LHCN-M2 (cell line): ENCODE measurements around the gene C2. TPM values are rescaled to one million over a fixed set of nuclear protein-coding genes. Genes with fewer than 3 reads are reported as not detected.
"Not testable (repeated sequence)": the region's sequence is repeated elsewhere in the genome, so short reads cannot be mapped to it uniquely, and the experiment has no call there.

Source experiments
- DNase-seq: peaks from one replicate; pipeline ENCODE4 v3.0.0-alpha.2; 2012; ENCODE audit warnings: low read depth
- total RNA-seq: library from RNA; depleted of rRNA; stranded (reverse); fragments of >200 nt; gene quantifications from 2 replicates; pipeline ENCODE4 v1.2.3, GENCODE V29; 2014

C2 gene
- total RNA-seq, 1 experiment from 2014 or later: 0.86 TPM

DNA sequence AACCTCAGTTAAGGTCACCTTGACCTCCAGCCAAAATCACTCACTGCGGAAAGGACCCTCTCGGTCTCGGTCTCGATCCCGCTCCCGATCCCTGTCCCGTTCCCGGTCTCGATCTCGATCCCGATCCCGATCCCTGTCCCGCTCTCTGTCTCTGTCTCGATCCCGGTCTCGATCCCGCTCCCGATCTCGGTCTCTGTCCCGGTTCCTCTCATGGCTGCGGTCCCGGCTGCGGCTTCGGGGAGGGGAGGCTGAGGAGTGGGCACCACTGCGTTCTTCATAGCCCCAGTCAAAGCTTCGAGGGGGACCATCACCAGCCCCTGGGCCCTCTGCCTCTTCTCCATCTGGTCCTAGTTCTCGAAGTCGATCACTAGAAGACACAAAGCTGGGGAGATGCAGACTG, 27.0 kb downstream of the C2 start:
- no peak for DNase-seq

DNA sequence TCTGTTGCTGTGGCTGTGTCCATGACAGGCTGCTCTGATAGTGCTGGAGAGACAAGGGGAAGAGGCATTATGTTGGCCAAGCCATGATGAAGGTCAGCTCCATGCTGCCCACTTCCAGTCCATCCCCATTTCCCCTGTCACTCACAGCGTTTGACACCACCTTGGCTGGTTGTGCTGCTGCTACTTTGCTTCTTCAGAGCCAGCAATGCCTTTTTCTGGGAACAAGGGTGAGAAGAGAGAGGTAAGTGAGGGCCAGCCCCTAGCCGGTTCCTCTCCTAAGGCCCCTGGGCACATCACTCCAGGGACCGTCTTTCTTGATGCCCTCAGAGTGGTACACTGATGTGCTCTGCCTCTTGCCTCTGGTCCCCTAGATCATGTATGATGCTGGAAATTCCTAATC, 29.3 kb downstream of the C2 start:
- no peak for DNase-seq

DNA sequence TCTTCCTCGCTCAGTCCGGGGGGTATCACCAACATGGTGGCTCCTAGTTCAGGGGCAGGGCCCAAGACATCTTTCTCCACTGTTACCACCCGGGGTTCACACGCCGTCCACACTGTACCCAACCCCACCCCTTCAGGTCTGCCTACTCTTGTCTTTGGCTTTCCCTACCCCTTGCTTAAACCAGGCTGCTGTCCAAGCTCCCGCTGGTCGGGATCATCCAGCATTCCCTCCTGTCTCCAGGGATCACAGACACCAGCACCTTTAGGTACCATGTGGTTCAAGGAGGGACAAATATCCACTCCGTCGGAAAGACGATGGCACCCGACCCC, 30.9 kb downstream of the C2 start:
- no peak for DNase-seq

DNA sequence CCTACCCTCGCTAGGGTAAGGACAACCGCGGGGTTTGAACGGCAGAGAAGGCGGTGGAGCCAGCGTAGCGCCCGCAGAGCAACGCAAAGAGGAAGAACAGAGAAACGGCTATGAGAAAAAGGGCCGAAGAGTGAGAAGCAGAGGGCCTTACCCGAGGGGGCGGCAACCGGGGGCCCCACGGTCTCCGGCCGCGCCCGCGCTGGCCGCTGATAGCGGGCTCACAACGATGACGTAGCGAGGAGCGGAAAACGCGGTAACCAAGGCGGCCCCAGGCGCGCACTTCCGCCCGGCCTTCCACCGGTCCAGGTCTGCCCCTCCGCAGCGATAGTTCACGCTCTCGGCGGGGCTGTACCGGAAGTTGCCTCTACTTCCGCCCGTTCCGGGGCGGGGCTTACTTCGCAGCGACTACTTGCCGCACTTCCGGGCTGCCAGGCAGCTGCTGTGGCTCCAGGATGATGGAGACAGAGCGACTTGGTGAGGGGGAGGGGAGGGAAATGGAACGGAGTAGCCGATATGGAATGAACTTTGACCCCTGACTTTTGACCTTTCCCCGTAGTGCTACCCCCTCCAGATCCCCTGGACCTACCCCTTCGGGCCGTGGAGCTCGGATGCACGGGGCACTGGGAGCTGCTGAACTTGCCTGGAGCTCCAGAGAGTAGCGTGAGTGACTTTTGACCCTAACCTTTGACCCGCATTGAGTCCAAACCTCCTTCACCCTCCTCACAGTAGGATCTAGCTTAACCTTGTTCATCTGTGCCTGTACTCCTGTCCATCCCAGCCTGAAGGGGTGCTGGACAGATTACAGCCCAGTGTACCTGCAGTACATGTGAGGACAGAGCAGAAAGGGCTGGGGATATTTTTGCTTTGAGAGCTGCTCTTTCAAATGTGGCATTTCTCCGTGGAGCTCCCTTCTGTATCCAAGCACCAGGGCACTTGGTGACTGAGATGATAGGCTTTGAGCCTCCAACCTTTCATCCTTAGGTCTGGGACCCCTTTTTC, 31.5 kb downstream of the C2 start, which contains the start of the genes NELFE and SKIC2:
Gene NELFE, minus strand, starts transcription at position 231 of the 999 bp plus-strand sequence. CDS start 525 bp downstream, outside the sequence.
Gene SKIC2, plus strand, starts transcription at position 435 of the 999 bp plus-strand sequence. Its CDS starts 18 bp downstream, at position 453.
- peak; percentile 97 for DNase-seq

DNA sequence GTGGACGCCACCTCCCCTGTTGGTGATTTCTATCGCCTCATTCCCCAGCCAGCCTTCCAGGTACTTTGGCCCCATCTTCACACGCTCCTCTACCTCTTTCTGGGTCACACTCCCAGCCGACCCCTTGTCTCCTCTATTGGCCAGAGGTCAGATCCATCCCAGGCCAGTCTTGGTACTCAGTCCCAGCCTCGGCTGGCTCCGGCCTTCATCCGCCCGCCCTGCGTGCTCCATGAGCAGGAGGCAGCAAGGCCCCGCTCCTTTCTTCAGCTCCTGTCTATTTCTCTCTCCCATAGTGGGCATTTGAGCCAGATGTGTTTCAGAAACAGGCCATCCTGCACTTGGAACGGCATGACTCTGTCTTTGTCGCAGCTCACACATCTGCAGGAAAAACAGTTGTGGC, 34.1 kb downstream of the C2 start:
- DNase-seq: no peak

DNA sequence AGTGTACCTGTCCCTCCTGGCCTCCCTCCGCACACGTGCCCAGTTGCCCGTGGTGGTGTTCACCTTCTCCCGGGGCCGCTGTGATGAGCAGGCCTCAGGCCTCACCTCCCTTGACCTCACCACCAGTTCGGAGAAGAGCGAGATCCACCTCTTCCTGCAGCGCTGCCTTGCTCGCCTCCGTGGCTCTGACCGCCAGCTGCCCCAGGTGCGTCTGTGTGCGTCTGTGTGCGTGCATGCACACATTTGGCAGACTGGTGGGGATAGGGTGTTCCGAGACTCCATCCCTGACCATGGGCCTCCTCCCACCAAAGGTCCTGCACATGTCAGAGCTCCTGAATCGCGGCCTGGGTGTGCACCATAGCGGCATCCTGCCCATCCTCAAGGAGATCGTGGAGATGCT, 36.4 kb downstream of the C2 start:
- no peak for DNase-seq

DNA sequence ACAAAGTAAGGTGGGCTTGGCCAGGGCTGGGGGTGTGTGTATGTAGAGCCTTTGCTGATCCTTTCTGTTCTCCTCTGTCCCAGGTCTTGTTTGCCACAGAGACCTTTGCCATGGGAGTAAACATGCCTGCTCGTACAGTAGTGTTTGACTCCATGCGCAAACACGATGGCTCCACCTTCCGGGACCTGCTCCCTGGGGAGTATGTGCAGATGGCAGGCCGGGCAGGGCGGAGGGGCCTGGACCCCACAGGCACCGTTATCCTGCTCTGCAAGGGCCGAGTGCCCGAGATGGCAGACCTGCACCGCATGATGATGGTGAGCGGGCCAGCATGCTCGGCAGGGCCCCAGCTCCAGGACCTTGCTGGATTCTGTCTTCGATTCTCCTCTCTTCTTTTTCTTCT, 38.2 kb downstream of the C2 start:
- DNase-seq: no peak

DNA sequence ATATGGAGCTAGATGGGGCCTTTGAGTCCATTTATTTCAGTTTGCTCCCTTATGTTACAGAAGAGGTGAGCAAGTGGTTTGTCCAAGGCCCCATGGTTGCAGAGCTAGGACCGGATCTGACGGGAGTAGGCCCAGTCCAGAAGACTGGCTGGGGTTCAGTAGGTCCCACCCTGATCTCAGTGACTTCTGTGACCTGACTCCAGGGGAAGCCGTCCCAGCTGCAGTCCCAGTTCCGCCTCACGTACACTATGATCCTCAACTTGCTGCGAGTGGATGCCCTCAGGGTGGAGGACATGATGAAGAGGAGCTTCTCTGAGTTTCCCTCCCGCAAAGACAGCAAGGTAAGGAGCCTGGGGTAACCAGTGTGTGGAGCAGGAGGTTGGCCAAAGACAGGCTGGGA, 39.0 kb downstream of the C2 start:
- DNase-seq: no peak

DNA sequence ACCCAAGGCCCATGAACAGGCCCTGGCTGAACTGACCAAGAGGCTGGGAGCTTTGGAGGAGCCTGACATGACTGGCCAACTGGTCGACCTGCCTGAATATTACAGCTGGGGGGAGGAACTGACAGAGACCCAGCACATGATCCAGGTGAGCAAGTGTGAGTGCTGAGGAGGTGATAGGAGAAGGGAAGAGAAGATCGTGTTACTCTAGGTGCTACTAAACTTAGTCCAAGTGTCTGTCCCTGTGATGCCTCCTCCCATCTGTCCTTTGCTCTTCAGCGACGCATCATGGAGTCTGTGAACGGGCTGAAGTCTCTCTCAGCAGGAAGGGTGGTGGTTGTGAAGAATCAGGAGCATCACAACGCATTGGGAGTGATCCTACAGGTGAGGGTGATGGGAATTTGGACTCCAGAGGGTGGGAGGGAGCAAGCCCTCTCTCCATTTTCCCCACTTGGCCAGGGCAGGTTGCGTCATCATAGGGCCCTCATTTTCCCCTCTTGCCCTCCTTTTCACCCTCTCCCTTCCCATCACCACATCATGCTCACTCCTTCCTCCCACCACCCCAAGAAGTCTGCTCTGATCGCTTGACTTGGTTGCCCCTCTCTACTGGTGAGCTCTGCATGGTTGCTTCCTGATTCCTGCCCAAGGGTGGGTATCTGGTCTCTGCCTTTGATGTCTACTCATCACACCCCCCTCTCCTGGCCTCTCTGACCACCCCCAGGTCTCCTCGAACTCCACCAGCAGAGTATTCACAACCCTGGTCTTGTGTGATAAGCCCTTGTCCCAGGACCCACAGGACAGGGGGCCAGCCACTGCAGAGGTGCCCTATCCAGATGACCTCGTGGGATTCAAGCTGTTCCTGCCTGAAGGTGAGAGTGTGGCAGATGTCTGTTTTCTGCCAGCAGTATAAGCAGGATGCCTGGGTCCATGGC, 39.7 kb downstream of the C2 start:
- no peak for DNase-seq

DNA sequence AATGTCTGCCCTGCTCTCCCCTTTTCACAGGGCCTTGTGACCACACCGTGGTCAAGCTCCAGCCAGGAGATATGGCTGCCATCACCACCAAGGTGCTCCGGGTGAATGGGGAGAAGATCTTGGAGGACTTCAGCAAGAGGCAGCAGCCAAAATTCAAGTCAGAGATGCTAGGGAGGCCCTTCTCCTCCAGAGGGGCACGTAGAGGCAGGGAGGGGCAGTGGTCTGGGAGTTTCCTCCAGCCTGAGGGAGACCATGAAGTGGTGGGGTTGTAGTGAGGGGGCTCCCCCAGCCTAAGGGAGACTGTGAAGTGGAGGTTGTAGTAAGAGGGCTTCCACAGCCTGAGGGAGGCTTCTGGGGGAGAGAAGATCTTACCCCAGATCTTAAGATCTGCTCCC, 40.4 kb downstream of the C2 start:
- no peak for DNase-seq

DNA sequence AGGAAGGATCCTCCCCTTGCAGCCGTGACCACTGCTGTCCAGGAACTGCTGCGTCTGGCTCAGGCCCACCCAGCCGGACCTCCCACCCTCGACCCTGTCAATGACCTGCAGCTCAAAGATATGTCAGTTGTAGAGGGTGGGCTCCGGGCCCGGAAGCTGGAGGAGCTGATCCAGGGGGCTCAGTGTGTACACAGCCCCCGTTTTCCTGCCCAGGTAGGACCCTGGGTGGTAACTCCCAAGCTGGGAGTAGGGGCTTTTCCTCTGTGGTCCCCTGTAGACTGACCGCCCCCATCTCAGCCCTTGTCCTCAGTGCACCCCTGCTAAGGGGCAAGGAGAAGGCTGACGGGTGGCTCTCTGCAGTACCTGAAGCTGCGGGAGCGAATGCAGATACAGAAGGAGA, 40.8 kb downstream of the C2 start:
- DNase-seq: no peak

DNA sequence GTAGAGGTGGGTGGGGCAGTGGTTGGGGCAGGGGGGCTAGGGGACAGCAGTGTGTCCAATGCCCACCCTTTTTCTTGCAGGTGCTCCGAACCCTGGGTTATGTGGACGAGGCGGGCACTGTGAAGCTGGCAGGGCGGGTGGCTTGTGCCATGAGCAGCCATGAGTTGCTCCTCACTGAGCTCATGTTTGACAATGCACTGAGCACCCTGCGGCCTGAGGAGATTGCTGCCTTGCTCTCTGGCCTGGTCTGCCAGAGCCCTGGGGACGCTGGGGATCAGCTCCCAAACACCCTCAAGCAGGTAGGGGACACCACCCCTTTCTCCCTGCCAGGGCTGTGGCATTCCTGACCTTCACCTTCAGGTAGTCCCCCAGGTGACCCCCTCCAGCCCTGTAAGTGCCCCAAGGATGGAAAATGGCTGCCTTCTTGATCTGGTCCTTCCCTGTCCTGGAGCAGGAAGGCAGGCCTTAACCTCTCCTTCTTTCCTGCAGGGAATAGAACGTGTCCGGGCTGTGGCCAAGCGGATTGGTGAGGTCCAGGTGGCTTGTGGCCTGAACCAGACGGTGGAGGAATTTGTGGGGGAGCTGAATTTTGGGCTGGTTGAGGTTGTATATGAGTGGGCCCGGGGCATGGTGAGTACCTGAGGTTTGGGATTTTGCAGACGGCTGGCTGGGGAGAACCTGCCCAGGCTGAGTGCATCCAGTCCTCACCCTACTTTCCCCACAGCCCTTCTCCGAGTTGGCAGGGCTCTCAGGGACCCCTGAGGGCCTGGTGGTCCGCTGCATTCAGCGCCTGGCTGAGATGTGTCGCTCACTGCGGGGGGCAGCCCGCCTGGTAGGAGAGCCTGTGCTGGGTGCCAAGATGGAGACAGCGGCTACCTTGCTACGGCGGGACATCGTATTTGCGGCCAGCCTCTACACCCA, 41.5 kb downstream of the C2 start:
- DNase-seq: no peak

DNA sequence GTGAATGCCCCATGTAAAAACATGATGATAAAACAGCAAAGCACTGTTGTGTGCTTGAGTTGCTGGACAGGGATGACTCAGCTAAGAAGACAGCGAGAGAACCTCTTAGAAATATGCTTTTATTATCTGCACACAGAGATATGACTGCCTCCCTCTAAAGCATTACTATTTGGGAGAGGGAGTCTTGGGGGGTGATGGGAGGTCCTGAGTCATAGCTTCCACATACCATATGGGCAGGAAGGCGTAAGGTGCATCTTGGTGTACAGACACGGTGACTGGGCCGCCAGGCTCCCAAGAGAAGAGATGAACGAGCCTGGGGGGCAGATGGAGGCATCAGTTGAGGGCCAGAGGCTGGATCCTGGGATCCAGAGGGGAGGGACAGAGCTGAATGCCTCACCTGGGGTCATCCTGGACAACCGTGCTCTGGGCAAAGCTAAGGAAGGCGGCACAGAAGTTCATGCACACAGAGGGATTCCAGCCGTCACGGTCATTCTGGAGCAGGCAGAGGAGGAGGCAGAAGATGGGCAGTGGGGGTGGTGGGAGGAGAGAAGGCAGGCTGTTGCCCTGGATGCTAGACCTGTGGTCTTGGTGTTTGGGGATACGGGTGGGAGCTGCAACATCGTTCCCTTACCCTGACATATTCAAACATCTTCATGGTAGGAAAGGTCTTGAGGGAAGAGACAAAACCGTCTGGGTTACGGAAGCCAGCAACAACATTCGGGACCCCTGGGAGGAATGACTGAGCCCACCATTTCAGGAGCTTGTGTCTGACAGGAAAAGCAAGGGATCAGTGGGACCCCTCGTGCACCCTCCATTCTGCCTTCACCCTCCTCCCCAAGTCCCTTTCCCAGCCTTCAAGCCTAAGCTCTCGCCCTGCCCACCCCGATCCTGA, 42.4 kb downstream of the C2 start:
- DNase-seq: no peak

DNA sequence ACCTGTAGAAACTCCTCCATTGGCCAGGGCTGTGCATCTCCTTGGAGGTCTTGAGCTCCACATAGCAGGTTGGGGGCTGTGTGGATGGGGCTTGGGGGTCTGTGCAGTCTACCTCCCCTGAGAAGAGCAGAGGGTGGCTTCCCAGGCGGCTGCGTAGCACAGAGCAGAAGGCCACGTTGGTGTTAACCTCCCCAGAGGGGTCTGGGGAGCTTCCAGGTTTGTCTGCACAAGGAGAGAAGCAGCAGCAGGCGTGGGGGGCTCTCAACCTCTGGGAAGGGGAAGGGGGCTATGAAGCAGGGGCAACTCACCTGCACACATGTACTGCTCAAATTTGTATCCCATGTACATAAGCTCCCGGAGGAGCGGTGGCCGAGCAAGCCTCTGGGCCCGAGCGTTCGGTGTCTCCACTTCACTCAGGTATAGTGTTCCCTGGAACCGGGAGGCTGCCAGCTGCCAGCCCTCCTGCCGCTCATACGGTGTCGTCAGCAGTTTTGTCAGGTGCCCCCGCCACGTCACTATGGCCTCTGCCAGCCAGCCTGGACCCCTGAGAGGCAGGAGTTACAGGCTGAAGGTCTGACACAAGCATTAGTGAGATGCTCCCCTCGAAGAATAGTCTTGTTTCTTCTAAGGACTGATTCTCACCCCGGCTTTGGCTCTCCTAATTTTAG, 43.2 kb downstream of the C2 start:
- DNase-seq: no peak

DNA sequence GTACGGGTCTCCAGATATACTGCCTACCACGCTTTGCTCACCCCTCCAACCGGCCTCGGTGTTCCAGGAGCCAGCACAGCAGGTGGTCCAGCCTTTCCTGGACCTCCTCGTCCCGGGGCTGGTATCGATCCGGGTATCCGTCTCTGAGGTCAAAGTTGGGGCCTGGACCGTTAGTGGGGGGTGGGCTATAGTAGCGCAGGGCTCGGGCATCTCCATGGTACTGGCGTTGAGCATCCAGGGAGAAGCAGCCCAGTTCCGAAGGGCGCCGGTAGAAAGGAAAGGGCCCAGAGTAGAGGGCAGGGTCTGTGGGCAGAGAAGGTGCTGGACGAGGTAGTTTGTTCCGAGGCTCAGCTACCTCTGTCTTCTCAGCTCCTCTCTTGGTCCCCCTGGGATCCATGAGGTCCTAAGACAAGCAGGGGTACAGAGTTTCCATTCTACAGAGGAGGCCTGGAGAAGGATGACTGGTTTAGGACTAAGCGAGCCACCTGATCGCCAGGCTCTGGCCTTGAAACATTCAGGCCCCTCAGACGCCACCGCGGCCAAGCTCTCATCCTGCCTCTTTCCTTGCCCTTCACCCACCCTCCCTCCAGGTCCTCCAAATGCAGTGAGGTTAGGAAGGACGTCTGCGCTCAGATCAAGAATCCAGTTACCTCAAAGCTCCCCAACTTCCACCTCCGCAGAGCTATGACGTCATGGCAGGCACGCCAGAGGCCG, 43.9 kb downstream of the C2 start:
- no peak for DNase-seq

DNA sequence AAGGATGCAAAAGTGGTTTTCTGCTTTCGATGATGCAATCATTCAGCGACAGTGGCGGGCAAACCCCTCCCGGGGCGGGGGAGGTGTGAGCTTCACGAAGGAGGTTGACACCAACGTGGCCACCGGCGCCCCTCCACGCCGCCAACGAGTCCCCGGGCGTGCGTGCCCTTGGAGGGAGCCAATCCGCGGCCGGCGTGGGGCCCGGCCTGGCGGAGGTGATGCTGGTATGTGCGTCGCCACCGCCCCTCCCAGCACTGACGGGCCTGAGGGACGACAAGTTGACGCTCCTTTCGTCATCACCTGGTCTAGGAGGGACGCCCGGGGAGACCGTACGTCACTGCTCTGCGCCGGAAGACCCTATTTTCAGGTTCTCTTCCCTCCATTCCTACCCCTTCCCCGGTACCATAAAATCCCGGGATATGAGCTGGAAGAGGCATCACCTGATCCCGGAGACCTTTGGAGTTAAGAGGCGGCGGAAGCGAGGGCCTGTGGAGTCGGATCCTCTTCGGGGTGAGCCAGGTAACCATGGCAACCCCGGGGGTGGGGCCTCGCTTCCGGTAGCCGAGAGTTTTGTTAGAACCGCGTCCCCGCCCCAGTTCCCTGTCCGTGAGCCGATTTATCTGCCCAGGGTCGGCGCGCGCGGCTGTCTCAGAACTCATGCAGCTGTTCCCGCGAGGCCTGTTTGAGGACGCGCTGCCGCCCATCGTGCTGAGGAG, 44.6 kb downstream of the C2 start, which contains the start of gene DXO:
Gene DXO, minus strand, starts transcription at position 146 of the 716 bp plus-strand sequence. CDS start 463 bp downstream, outside the sequence.
- DNase-seq: peak; percentile 98

DNA sequence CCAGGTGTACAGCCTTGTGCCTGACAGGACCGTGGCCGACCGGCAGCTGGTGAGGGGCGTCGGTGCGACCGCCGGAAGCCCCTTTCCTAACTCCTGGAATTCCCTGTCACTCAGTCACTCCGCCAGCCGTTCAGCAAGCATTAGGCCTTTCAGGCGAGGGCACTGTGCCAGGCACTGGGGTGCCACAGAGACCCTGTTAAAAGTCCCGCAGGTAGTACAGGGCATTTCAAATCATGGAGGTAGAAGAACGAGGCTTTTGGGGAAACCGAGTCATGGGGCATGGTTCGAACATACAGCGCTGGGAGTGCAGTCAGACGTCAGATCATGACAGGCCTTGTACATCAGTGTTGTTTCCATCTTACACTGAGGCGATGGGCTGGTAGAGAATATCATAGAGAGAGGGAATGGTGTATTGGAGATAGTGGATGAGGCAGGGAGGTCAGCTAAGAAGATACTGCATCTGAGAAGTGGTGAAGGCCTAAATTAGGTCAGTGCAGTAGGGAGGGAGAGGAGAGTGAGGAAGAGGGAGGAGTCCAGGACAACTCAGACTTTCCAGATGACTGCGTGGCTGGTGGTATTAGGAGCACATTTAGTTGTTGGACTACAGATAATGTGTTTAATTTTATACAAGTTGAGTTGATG, 45.3 kb downstream of the C2 start:
- peak; percentile 36 for DNase-seq

DNA sequence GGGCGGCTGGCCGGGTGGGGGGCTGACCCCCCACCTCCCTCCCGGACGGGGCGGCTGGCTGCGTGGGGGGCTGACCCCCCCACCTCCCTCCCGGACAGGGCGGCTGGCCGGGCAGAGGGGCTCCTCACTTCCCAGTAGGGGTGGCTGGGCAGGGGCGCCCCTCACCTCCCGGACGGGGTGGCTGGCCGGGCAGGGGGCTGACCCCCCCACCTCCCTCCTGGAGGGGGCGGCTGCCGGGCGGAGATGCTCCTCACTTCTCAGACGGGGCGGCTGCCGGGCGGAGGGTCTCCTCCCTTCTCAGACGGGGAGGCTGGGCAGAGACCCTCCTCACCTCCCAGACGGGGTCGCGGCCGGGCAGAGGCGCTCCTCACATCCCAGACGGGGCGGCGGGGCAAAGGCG, 48.5 kb downstream of the C2 start:
- not testable (repeated sequence) for DNase-seq
